ENCODE data around the gene TRIP4. TPM values are rescaled to one million over a fixed set of nuclear protein-coding genes. Genes with fewer than 3 reads are reported as not detected.

The TRIP4 gene
- total and polyA plus RNA-seq, 12 donors: 12.8 to 20.0 (median 17.3) TPM

DNA sequence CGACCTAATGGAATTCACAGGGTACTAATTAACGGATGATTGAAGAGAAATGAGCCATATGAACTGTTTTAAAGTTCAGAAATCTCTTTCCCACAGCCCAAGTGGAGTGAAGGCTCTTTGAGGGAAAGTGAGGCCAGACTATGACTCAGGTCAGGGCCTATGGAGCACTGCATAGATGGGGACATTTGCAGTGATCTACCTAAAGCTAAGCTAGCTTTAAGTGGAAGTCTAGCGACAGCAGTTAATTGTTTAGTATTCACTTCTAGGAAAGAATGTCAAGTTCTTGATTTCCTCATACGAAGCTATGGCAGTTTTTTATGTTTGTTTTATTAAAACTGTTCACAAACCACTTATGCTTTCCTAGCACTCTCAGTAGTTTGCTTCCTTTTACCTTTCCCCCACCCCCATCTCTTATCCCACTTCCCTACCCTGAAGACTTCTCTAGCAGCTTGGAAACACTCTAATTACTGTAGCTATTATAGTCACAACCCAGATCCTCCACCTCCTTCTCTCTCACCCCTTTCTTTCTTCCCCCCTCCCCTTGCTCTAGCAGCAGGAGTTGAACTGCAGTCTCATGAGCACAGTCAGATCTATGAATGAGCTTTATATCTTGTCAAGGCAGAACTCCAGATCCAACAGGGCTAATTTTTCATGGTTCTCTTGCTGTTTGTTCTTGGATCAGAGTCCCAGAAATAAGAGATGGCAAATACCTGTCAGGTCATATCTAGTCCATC is 78.9 kb downstream of the TRIP4 start:
- DNase-seq: no peak
- 80% methylated on average over 4 of the region's 4 CpGs for WGBS, 2 donors
- intact Hi-C loops (cut with DNase I): no loop called here
- ATAC-seq: no peak
- H3K4me1 ChIP-seq: peaks cover 13 to 61% (median 56%) of the 10 kb centered on the region in 9 donors
- no peaks in the 10 kb centered on the region for H3K9me3 ChIP-seq
- no peaks in the 10 kb centered on the region for H3K27me3 ChIP-seq
- H3K4me3 ChIP-seq: no peak overlapping the region
- peaks cover 0 to 22% (median 0%) of the 10 kb centered on the region in 9 donors for H3K36me3 ChIP-seq
- no peak overlapping the region for H3K27ac ChIP-seq
- TF ChIP-seq, protein P1, sequence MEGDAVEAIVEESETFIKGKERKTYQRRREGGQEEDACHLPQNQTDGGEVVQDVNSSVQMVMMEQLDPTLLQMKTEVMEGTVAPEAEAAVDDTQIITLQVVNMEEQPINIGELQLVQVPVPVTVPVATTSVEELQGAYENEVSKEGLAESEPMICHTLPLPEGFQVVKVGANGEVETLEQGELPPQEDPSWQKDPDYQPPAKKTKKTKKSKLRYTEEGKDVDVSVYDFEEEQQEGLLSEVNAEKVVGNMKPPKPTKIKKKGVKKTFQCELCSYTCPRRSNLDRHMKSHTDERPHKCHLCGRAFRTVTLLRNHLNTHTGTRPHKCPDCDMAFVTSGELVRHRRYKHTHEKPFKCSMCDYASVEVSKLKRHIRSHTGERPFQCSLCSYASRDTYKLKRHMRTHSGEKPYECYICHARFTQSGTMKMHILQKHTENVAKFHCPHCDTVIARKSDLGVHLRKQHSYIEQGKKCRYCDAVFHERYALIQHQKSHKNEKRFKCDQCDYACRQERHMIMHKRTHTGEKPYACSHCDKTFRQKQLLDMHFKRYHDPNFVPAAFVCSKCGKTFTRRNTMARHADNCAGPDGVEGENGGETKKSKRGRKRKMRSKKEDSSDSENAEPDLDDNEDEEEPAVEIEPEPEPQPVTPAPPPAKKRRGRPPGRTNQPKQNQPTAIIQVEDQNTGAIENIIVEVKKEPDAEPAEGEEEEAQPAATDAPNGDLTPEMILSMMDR (IDR thresholded peaks at IDR 0.05): no peak

DNA sequence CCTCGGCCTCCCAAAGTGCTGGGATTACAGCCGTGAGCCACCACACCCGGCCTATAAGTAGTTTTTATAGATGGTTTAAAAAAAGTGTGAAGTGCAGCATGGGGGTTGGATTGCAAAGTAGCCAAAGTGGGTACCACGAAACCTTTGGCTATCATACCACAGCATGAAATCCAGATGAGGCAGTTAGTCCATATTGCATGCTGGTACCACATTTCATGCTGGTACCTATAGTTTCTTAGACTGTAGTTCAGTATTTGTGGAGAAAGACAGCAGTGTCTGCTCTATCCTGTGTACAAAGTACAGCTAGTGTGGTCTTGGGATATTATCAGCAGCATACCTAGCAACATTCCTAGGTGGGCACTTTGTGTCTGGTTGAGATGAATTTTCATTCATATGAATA is 84.5 kb downstream of the TRIP4 start:
- intact Hi-C loops (cut with DNase I): loop anchor here in 1 of 10 donors (5.0 kb wide), 1 partner anchor 1205 kb away; no protein-coding TSS in a partner anchor
- WGBS, 2 donors: 97 to 99% methylated on average over 4 of the region's 4 CpGs

DNA sequence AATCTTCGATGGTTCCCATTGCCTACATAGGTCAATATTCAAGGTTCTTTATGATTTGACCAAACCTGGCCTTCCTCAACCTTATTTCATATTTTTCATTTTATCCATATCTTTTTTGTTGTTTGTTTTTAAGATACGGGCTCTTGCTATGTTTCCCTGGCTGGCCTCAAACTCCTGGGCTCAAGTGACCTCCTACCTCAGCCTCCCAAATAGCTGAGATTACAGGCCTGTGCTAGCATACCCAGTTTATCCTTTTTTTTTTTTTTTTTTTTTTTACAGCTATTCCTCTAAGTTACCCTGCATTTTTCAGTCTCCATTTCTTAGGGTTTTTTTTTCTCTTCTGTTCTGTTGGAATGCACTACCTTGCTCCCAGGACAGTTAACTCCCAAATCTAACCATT is 87.2 kb downstream of the TRIP4 start:
- ATAC-seq (no peak), DNase-seq (no peak)
- H3K4me1 ChIP-seq: peaks cover 0 to 10% (median 0%) of the 10 kb centered on the region in 9 donors
- no peaks in the 10 kb centered on the region for H3K27me3 ChIP-seq
- peaks cover 0 to 26% (median 0%) of the 10 kb centered on the region in 9 donors for H3K36me3 ChIP-seq
- intact Hi-C loops (cut with DNase I): loop anchor here in 1 of 10 donors (5.0 kb wide), 1 partner anchor 1208 kb away; no protein-coding TSS in a partner anchor
- WGBS, 2 donors: 98 to 99% methylated on average over 2 of the region's 2 CpGs
- TF ChIP-seq, protein P1 (IDR thresholded peaks at IDR 0.05): no peak
- no peak overlapping the region for H3K4me3 ChIP-seq
- H3K9me3 ChIP-seq: no peaks in the 10 kb centered on the region
- H3K27ac ChIP-seq: no peak overlapping the region

More for the DNA sequence above, 84.5 kb downstream of the TRIP4 start:
- DNase-seq (no peak), ATAC-seq (no peak)
- TF ChIP-seq, protein P1 (IDR thresholded peaks at IDR 0.05): no peak
- H3K4me3 ChIP-seq: no peak overlapping the region
- H3K36me3 ChIP-seq: peaks cover 0 to 20% (median 0%) of the 10 kb centered on the region in 9 donors
- H3K9me3 ChIP-seq: no peaks in the 10 kb centered on the region
- H3K4me1 ChIP-seq: peaks cover 0 to 15% (median 6%) of the 10 kb centered on the region in 9 donors
- H3K27ac ChIP-seq: no peak overlapping the region
- no peaks in the 10 kb centered on the region for H3K27me3 ChIP-seq

DNA sequence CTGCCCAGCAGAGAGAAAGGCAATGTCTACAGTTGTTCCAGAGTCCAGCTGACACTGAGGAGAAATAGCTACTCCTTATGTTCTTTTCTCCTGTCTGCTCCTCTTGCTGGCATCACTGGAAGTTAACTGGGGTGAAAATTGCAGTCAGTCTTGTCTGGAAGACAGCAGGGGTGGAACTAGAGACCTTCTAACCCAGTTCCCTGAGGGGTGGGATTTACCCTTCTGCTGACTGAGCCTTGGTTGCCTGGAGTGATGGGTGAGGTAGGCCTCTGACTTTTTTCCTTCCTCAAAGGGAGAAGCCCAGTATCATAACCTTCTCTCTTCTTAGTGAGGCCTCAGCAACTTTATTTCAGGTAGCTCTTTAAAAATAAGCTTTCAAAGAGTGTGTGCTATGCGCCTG is 88.9 kb downstream of the TRIP4 start:
- TF ChIP-seq, protein P1 (IDR thresholded peaks at IDR 0.05): no peak
- Histone ChIP-seq H3K4me1 (peaks cover 0 to 17% (median 0%) of the 10 kb centered on the region in 9 donors), H3K9me3 (no peaks in the 10 kb centered on the region), H3K4me3 (no peak overlapping the region), H3K27ac (no peak overlapping the region), H3K36me3 (peaks cover 0 to 15% (median 0%) of the 10 kb centered on the region in 9 donors), H3K27me3 (no peaks in the 10 kb centered on the region)
- intact Hi-C loops (cut with DNase I): no loop called here
- no peak for DNase-seq
- ATAC-seq: no peak
- WGBS, 2 donors: 93 to 97% methylated on average over 1 of the region's 1 CpG

Measured in heart right ventricle (tissue), 16 donors.